ENCODE data around the gene KRT33B.
"Not testable (repeated sequence)": the region's sequence is repeated elsewhere in the genome, so short reads cannot be mapped to it uniquely, and the experiment has no call there.

Gene KRT33B

GRCh38 chr17:41369713-41370112 lies at the start of gene KRT33B:
KRT33B (minus strand) TSS chr17:41369813; CDS start chr17:41369750, 63 bp downstream.
- no peak for DNase-seq

- no peak for DNase-seq
These were observed 48.7 kb upstream of the KRT33B start for GRCh38 chr17:41418116-41418860.

- DNase-seq, result no peak
These were observed 48.0 kb upstream of the KRT33B start for GRCh38 chr17:41417576-41418015.

- no peak for DNase-seq
These were observed 47.5 kb upstream of the KRT33B start for GRCh38 chr17:41417127-41417526.

- DNase-seq, result no peak
These were observed 46.9 kb upstream of the KRT33B start for GRCh38 chr17:41416479-41416878.

- no peak for DNase-seq
These were observed 46.3 kb upstream of the KRT33B start for GRCh38 chr17:41415833-41416335.

GRCh38 chr17:41415411-41415810 lies 45.8 kb upstream of the KRT33B start:
- no peak for DNase-seq

GRCh38 chr17:41413982-41414381 lies 44.4 kb upstream of the KRT33B start:
- DNase-seq, result no peak

GRCh38 chr17:41413353-41413957 lies 43.8 kb upstream of the KRT33B start:
- peak; percentile 39 for DNase-seq

- no peak for DNase-seq
These were observed 41.6 kb upstream of the KRT33B start for GRCh38 chr17:41411072-41411840.

GRCh38 chr17:41407226-41407625 lies 37.6 kb upstream of the KRT33B start:
- DNase-seq, result no peak

- no peak for DNase-seq
These were observed 36.6 kb upstream of the KRT33B start for GRCh38 chr17:41406205-41406604.

- no peak for DNase-seq
These were observed 34.5 kb upstream of the KRT33B start for GRCh38 chr17:41404024-41404671.

- no peak for DNase-seq
These were observed 33.9 kb upstream of the KRT33B start for GRCh38 chr17:41403404-41404023.

- DNase-seq, result no peak
These were observed 32.5 kb upstream of the KRT33B start for GRCh38 chr17:41402161-41402560.

GRCh38 chr17:41396996-41397660 lies 27.5 kb upstream of the KRT33B start, which contains the start of gene KRT31:
KRT31 (minus strand) TSS chr17:41397608; CDS start chr17:41397539, 69 bp downstream.
- DNase-seq, result no peak

GRCh38 chr17:41396340-41396739 lies 26.7 kb upstream of the KRT33B start:
- no peak for DNase-seq

GRCh38 chr17:41395611-41396010 lies 26.0 kb upstream of the KRT33B start:
- no peak for DNase-seq

- DNase-seq, result not testable (repeated sequence)
These were observed 25.4 kb upstream of the KRT33B start for GRCh38 chr17:41395044-41395443.

- DNase-seq, result no peak
These were observed 24.8 kb upstream of the KRT33B start for GRCh38 chr17:41394254-41394996.

- no peak for DNase-seq
These were observed 24.2 kb upstream of the KRT33B start for GRCh38 chr17:41393826-41394225.
